ENCODE measurements around the gene KRT39. TPM values are rescaled to one million over a fixed set of nuclear protein-coding genes. Genes with fewer than 3 reads are reported as not detected.

The KRT39 gene
- total and polyA plus RNA-seq, 4 donors, result not detected

DNA sequence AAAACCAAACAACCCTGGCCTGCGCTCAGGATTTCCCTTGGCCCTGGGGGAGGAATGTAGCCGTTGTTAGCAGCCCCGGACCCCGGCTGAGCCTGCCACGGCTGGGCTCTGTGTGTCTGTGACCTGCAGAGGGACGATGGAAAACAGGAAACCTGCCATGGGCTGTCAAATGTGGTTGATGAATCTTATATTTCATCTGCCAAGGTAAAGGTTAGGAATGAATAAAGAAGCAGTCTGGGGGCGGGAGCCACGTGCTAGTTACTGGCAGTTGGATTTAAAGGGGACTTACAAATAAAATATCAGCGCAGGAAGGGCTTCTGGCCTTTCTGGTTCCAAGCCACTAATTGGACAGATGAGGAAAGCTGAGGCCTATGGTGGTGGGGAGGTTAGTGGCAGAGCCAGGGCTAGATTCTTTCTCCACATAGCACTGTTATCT is 29.3 kb downstream of the KRT39 start, which contains the start of gene KRT23:
Gene KRT23, minus strand, starts transcription at position 263 of the 436 bp plus-strand sequence. CDS start 1,043 bp downstream, outside the sequence.
- no peak within 1 kb of the TSS for H3K9ac ChIP-seq (ENCODE audit: low read depth in 1 of 2, low read length in 2 of 2)

DNA sequence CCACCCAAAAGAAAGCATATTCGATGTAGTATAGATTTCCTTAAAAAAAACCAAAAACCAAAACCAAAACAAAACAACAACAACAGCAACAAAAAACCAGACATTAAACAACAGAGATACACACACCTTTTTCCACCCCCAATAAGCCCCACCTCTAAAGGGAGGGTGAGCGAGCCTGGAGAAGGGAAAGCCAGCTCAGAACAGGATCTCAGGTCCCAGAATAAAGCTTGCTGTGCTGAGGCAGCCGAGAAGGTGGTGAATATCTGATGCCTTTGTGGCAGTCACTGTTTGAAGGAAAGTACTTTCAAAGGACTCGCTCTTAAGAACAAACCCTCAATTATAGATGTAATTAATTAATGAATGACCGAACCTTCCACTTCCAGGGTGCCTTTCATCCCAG is 29.8 kb downstream of the KRT39 start:
- Histone ChIP-seq H3K36me3 (ENCODE audit: control insufficient read depth in 4 of 4, insufficient read depth in 3 of 4, low read depth in 1 of 4, low read length in 3 of 4) (no peaks in the 10 kb centered on the region), H3K9me3 (ENCODE audit: control insufficient read depth in 4 of 4, low read length in 3 of 4) (no peaks in the 10 kb centered on the region), H3K4me3 (ENCODE audit: low read depth in 1 of 3, low read length in 3 of 3) (no peak overlapping the region), H3K27ac (ENCODE audit: low read depth in 1 of 2, low read length in 2 of 2) (no peak overlapping the region), H3K9ac (ENCODE audit: low read depth in 1 of 2, low read length in 2 of 2) (no peak overlapping the region), H3K4me1 (ENCODE audit: control insufficient read depth in 4 of 4, insufficient read depth in 4 of 4, low read length in 3 of 4) (no peaks in the 10 kb centered on the region), H3K27me3 (ENCODE audit: control insufficient read depth in 4 of 4, insufficient read depth in 4 of 4, low read length in 3 of 4) (no peaks in the 10 kb centered on the region)
- WGBS, result 72% methylated on average over 5 of the region's 5 CpGs
- no peak for DNase-seq (ENCODE audit: low spot score)
- TF ChIP-seq NR2F2 (IDR thresholded peaks at IDR 0.05), result no peak

More for the DNA sequence above, 29.3 kb downstream of the KRT39 start, which contains the start of gene KRT23:
- H3K27ac ChIP-seq (ENCODE audit: low read depth in 1 of 2, low read length in 2 of 2), result no peak within 1 kb of the TSS
- H3K4me3 ChIP-seq (ENCODE audit: low read depth in 1 of 3, low read length in 3 of 3), result no peak within 1 kb of the TSS
- no peaks in the 10 kb centered on the region for H3K9me3 ChIP-seq (ENCODE audit: control insufficient read depth in 4 of 4, low read length in 3 of 4)
- WGBS, result 55% methylated on average over 9 of the region's 9 CpGs
- TF ChIP-seq, protein P1, sequence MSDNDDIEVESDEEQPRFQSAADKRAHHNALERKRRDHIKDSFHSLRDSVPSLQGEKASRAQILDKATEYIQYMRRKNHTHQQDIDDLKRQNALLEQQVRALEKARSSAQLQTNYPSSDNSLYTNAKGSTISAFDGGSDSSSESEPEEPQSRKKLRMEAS (IDR thresholded peaks at IDR 0.05), result no peak
- TF ChIP-seq FOXA1 (IDR thresholded peaks at IDR 0.05) (no peak), EGR1 (IDR thresholded peaks at IDR 0.05; ENCODE audit: low read depth in 2 of 2) (no peak), YY1 (IDR thresholded peaks at IDR 0.05) (no peak), HNF4G (IDR thresholded peaks at IDR 0.05) (no peak), RAD21 (IDR thresholded peaks at IDR 0.05) (no peak), GABPA (IDR thresholded peaks at IDR 0.05 in 1 of 2, conservative IDR thresholded peaks at IDR 0.05 in 1 of 2) (no peak), HNF4A (conservative IDR thresholded peaks at IDR 0.05) (no peak), RXRA (IDR thresholded peaks at IDR 0.05) (no peak)
- TF ChIP-seq, protein P2, sequence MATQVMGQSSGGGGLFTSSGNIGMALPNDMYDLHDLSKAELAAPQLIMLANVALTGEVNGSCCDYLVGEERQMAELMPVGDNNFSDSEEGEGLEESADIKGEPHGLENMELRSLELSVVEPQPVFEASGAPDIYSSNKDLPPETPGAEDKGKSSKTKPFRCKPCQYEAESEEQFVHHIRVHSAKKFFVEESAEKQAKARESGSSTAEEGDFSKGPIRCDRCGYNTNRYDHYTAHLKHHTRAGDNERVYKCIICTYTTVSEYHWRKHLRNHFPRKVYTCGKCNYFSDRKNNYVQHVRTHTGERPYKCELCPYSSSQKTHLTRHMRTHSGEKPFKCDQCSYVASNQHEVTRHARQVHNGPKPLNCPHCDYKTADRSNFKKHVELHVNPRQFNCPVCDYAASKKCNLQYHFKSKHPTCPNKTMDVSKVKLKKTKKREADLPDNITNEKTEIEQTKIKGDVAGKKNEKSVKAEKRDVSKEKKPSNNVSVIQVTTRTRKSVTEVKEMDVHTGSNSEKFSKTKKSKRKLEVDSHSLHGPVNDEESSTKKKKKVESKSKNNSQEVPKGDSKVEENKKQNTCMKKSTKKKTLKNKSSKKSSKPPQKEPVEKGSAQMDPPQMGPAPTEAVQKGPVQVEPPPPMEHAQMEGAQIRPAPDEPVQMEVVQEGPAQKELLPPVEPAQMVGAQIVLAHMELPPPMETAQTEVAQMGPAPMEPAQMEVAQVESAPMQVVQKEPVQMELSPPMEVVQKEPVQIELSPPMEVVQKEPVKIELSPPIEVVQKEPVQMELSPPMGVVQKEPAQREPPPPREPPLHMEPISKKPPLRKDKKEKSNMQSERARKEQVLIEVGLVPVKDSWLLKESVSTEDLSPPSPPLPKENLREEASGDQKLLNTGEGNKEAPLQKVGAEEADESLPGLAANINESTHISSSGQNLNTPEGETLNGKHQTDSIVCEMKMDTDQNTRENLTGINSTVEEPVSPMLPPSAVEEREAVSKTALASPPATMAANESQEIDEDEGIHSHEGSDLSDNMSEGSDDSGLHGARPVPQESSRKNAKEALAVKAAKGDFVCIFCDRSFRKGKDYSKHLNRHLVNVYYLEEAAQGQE (IDR thresholded peaks at IDR 0.05), result no peak
- TF ChIP-seq, protein P3, sequence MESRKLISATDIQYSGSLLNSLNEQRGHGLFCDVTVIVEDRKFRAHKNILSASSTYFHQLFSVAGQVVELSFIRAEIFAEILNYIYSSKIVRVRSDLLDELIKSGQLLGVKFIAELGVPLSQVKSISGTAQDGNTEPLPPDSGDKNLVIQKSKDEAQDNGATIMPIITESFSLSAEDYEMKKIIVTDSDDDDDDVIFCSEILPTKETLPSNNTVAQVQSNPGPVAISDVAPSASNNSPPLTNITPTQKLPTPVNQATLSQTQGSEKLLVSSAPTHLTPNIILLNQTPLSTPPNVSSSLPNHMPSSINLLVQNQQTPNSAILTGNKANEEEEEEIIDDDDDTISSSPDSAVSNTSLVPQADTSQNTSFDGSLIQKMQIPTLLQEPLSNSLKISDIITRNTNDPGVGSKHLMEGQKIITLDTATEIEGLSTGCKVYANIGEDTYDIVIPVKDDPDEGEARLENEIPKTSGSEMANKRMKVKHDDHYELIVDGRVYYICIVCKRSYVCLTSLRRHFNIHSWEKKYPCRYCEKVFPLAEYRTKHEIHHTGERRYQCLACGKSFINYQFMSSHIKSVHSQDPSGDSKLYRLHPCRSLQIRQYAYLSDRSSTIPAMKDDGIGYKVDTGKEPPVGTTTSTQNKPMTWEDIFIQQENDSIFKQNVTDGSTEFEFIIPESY (IDR thresholded peaks at IDR 0.05), result no peak
- no peaks in the 10 kb centered on the region for H3K36me3 ChIP-seq (ENCODE audit: control insufficient read depth in 4 of 4, insufficient read depth in 3 of 4, low read depth in 1 of 4, low read length in 3 of 4)
- no peak for DNase-seq (ENCODE audit: low spot score)
- no peaks in the 10 kb centered on the region for H3K27me3 ChIP-seq (ENCODE audit: control insufficient read depth in 4 of 4, insufficient read depth in 4 of 4, low read length in 3 of 4)
- no peaks in the 10 kb centered on the region for H3K4me1 ChIP-seq (ENCODE audit: control insufficient read depth in 4 of 4, insufficient read depth in 4 of 4, low read length in 3 of 4)

DNA sequence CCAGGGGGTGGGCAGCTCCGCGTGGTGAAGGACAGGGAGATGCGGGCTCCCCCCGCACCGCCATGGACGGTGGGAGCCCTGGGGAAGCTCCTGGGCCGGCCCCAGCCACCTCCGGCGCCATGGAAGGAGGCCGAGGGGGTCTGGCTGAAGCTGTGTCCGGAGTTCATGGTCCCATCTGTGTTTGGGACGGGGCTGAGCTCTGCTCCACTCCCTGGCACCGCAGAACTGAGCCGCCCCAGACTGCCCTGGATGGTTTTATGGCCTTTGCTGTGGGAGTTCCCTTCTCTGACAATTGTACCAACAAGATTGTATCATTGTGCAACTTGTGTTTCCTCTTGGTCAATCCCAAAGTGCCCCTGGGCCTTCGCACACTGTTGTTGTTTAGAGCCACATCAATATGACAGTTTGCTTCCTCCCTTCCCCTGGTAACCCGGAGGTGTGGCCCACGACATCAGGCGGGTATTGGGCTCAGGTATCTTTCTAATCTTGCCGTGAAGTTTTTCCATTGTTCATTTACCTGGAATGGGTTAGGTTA is 30.2 kb downstream of the KRT39 start:
- Histone ChIP-seq H3K4me1 (ENCODE audit: control insufficient read depth in 4 of 4, insufficient read depth in 4 of 4, low read length in 3 of 4) (no peaks in the 10 kb centered on the region), H3K4me3 (ENCODE audit: low read depth in 1 of 3, low read length in 3 of 3) (no peak overlapping the region), H3K9me3 (ENCODE audit: control insufficient read depth in 4 of 4, low read length in 3 of 4) (no peaks in the 10 kb centered on the region), H3K27me3 (ENCODE audit: control insufficient read depth in 4 of 4, insufficient read depth in 4 of 4, low read length in 3 of 4) (no peaks in the 10 kb centered on the region), H3K9ac (ENCODE audit: low read depth in 1 of 2, low read length in 2 of 2) (no peak overlapping the region), H3K27ac (ENCODE audit: low read depth in 1 of 2, low read length in 2 of 2) (no peak overlapping the region), H3K36me3 (ENCODE audit: control insufficient read depth in 4 of 4, insufficient read depth in 3 of 4, low read depth in 1 of 4, low read length in 3 of 4) (no peaks in the 10 kb centered on the region)
- TF ChIP-seq FOXA1 (IDR thresholded peaks at IDR 0.05), result no peak
- WGBS, result 77% methylated on average over 19 of the region's 19 CpGs
- DNase-seq (ENCODE audit: low spot score), result no peak
